ENCODE data around the gene SPTAN1. TPM values are rescaled to one million over a fixed set of nuclear protein-coding genes. Genes with fewer than 3 reads are reported as not detected.
A peak's percentile ranks its signal among the peaks of the same experiment; 100 is the strongest.

The SPTAN1 gene
- total RNA-seq, 1 experiment from 2014 or later, result 344 TPM

DNA sequence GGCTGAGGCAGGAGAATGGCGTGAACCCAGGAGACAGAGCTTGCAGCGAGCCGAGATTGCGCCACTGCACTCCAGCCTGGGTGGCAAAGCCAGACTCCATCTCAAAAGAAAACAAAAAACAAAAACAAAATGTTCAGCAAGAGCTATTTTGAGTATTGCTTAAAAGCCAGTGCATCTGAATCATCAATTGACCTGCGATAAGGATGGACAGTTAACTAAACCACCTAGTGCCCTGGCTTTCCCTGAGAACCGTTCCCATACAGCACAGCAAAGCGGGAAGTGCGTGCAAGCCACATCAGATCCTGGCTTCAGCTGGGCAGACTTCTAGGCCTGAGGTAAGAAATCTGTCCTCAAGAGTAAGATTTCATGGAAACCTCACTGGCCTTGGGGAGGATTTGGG lies 101.5 kb downstream of the SPTAN1 start:
- Mint-ChIP-seq H3K4me1 (ENCODE audit: low read depth, unreplicated experiment) (peaks cover 8% of the 10 kb centered on the region), H3K36me3 (ENCODE audit: insufficient read depth, unreplicated experiment) (peaks cover 17% of the 10 kb centered on the region), H3K9me3 (ENCODE audit: low read depth, unreplicated experiment) (no peaks in the 10 kb centered on the region), H3K4me3 (ENCODE audit: low read depth, unreplicated experiment) (no peak overlapping the region), H3K27me3 (ENCODE audit: unreplicated experiment) (no peaks in the 10 kb centered on the region), H3K27ac (ENCODE audit: unreplicated experiment) (no peak overlapping the region)
- CTCF ChIA-PET, result interaction anchor here (0.6 kb wide), 1 partner anchor 85 kb away, joined by 7 read pairs; no protein-coding TSS in a partner anchor
- no peak for DNase-seq
- no TSS peak for BruUV-seq (replicated peaks)
- intact Hi-C loops (cut with micrococcal nuclease; ENCODE audit: unreplicated experiment), result no loop called here
- TF ChIP-seq, protein P1, sequence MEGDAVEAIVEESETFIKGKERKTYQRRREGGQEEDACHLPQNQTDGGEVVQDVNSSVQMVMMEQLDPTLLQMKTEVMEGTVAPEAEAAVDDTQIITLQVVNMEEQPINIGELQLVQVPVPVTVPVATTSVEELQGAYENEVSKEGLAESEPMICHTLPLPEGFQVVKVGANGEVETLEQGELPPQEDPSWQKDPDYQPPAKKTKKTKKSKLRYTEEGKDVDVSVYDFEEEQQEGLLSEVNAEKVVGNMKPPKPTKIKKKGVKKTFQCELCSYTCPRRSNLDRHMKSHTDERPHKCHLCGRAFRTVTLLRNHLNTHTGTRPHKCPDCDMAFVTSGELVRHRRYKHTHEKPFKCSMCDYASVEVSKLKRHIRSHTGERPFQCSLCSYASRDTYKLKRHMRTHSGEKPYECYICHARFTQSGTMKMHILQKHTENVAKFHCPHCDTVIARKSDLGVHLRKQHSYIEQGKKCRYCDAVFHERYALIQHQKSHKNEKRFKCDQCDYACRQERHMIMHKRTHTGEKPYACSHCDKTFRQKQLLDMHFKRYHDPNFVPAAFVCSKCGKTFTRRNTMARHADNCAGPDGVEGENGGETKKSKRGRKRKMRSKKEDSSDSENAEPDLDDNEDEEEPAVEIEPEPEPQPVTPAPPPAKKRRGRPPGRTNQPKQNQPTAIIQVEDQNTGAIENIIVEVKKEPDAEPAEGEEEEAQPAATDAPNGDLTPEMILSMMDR (IDR thresholded peaks at IDR 0.05; ENCODE audit: unreplicated experiment), result no peak

DNA sequence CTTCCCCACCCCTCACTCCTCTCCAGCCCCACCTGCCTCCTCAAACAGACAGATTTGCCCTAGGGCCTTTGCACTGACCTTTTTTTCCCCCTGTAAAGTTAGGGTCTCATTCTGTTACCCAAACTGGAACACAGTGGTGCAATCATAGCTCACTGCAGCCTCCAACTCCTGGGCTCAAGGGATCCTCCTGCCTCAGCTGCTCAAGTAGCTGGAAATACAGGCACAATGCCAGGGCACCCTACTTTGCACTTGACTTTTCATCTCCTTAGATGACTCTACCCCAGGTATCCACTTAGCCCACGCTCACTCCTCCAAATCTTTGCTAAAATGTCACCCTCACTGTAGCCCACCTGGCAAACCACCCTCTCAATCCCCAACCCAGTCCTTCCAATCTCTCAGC lies 102.1 kb downstream of the SPTAN1 start:
- CTCF ChIA-PET, result interaction anchor here (0.6 to 0.7 kb wide), 2 partner anchors 84 to 234 kb away, joined by 4 to 7 read pairs; partner anchors contain the start of gene CERCAM
- intact Hi-C loops (cut with micrococcal nuclease; ENCODE audit: unreplicated experiment), result no loop called here
- H3K9me3 Mint-ChIP-seq (ENCODE audit: low read depth, unreplicated experiment), result no peaks in the 10 kb centered on the region

DNA sequence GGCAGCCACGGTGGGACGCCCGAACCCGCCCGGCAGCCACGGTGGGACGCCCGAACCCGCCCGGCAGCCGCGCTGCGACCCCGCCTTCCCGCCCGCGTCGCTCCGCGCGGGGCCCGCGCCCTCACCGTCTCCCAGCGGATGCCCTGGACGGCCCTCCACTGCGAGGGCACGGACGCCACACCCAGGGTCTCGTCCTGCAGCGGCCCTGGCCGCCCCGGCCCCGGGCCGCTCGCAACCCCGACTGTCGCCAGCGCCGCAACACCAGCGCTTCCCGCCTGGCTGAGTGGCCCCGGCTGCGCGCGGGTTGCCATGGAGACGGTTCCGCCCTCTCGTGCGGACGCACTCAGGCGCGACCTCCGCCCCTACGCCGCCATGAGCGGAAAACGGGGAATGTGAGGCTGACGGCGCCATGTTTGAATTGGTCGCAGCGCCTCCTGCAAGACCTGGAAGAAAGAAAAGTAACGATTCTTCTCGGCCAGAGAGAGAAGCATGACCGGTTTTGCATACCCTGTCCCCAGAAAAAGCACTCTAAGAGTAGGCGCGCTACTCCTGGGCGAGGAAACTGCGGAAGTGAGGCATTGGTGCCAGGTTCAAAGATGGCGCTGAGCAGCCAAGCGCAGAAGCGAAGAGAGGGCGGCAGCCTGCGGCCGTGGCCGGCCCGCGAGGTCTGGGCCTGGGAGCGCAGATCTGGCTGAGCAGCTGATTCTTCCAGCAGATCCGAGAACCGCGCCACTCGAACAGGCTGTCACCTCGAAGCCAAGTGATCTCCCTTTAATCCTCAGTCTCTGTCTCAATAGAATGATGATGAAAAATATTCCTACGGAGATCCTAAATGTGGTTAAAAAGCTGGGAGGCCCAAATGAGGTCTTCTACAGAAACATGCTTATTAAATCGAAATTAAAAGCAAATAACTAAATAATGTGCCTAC lies 104.3 kb downstream of the SPTAN1 start, which contains the start of gene DYNC2I2:
Gene DYNC2I2 (minus strand): TSS at position 432 of the 928 bp plus-strand sequence. CDS start 121 bp downstream, at position 311.
- Mint-ChIP-seq H3K27ac (ENCODE audit: unreplicated experiment) (peak within 1 kb of the TSS; percentile 98), H3K4me3 (ENCODE audit: low read depth, unreplicated experiment) (peak within 1 kb of the TSS; percentile 76), H3K36me3 (ENCODE audit: insufficient read depth, unreplicated experiment) (peaks cover 17% of the 10 kb centered on the region), H3K9me3 (ENCODE audit: low read depth, unreplicated experiment) (no peaks in the 10 kb centered on the region), H3K4me1 (ENCODE audit: low read depth, unreplicated experiment) (peaks cover 8% of the 10 kb centered on the region), H3K27me3 (ENCODE audit: unreplicated experiment) (no peaks in the 10 kb centered on the region)
- CTCF ChIA-PET, result no interaction called here
- DNase-seq, result peak; percentile 93
- intact Hi-C loops (cut with micrococcal nuclease; ENCODE audit: unreplicated experiment), result no loop called here
- no TSS peak for BruUV-seq (replicated peaks)
- TF ChIP-seq, protein P1 (IDR thresholded peaks at IDR 0.05; ENCODE audit: unreplicated experiment), result no peak

More for the DNA sequence above, 102.1 kb downstream of the SPTAN1 start:
- BruUV-seq (replicated peaks), result no TSS peak
- Mint-ChIP-seq H3K27me3 (ENCODE audit: unreplicated experiment) (no peaks in the 10 kb centered on the region), H3K4me1 (ENCODE audit: low read depth, unreplicated experiment) (peaks cover 8% of the 10 kb centered on the region), H3K36me3 (ENCODE audit: insufficient read depth, unreplicated experiment) (peaks cover 17% of the 10 kb centered on the region), H3K27ac (ENCODE audit: unreplicated experiment) (no peak overlapping the region), H3K4me3 (ENCODE audit: low read depth, unreplicated experiment) (no peak overlapping the region)
- DNase-seq, result no peak
- TF ChIP-seq, protein P1 (IDR thresholded peaks at IDR 0.05; ENCODE audit: unreplicated experiment), result no peak

DNA sequence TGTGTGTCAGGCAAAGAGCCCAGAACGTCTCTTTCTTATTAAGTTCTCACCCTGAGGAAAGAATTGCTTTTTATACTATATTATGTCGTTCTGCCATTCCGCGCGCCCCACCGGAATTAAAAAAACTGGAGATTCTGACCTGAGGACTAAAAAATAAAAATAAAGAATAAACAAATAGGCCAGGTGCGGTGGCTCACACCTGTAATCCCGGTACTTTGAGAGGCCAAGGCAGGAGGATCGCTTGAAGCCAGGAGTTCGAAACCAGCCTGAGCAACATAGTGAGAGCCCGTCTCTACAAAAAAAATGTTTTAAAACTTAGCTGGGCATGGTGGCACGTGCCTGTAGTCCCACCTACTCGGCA lies 104.9 kb downstream of the SPTAN1 start:
- Mint-ChIP-seq H3K36me3 (ENCODE audit: insufficient read depth, unreplicated experiment) (peaks cover 17% of the 10 kb centered on the region), H3K4me3 (ENCODE audit: low read depth, unreplicated experiment) (peak overlapping the region; percentile 76), H3K9me3 (ENCODE audit: low read depth, unreplicated experiment) (no peaks in the 10 kb centered on the region), H3K27me3 (ENCODE audit: unreplicated experiment) (no peaks in the 10 kb centered on the region), H3K4me1 (ENCODE audit: low read depth, unreplicated experiment) (peaks cover 8% of the 10 kb centered on the region), H3K27ac (ENCODE audit: unreplicated experiment) (peak overlapping the region; percentile 98)
- CTCF ChIA-PET, result no interaction called here
- TF ChIP-seq, protein P1 (IDR thresholded peaks at IDR 0.05; ENCODE audit: unreplicated experiment), result no peak
- no peak for DNase-seq
- BruUV-seq (replicated peaks), result no TSS peak
- intact Hi-C loops (cut with micrococcal nuclease; ENCODE audit: unreplicated experiment), result no loop called here

Data from Calu3 (cell line).